ENCODE measurements around the gene ANKRD40CL.
A peak's percentile ranks its signal among the peaks of the same experiment; 100 is the strongest.
"Not testable (repeated sequence)": the region's sequence is repeated elsewhere in the genome, so short reads cannot be mapped to it uniquely, and the experiment has no call there.

ANKRD40CL gene

DNA sequence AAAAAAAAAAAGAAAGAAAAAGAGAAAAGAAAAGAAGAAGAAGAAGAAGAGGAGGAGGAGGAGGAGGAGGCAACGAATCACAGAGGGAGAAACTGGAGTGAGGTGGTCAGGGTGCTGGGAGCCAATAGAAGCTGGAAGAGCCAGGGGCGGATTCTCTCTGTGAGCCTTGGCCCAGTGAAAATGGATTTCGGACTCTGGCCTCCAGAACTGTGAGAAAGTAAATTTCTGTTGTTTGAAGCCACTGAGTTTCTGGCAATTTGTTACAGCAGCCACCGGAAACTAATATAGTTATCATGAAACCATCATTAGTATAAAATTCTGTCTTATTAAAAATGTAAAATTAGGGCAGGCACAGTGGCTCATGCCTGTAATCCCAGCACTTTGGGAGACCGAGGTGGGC lies 40.4 kb upstream of the ANKRD40CL start:
- no peak overlapping the region for H3K4me3 ChIP-seq (ENCODE audit: low read depth, low read length)
- TF ChIP-seq, protein P1, sequence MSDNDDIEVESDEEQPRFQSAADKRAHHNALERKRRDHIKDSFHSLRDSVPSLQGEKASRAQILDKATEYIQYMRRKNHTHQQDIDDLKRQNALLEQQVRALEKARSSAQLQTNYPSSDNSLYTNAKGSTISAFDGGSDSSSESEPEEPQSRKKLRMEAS (IDR thresholded peaks at IDR 0.05; ENCODE audit: low read depth, low read length) = no peak
- TF ChIP-seq POLR2A (IDR thresholded peaks at IDR 0.05; ENCODE audit: extremely low read depth, insufficient read length) (no peak), MYC (IDR thresholded peaks at IDR 0.05; ENCODE audit: low read depth, low read length) (no peak)
- TF ChIP-seq, protein P2, sequence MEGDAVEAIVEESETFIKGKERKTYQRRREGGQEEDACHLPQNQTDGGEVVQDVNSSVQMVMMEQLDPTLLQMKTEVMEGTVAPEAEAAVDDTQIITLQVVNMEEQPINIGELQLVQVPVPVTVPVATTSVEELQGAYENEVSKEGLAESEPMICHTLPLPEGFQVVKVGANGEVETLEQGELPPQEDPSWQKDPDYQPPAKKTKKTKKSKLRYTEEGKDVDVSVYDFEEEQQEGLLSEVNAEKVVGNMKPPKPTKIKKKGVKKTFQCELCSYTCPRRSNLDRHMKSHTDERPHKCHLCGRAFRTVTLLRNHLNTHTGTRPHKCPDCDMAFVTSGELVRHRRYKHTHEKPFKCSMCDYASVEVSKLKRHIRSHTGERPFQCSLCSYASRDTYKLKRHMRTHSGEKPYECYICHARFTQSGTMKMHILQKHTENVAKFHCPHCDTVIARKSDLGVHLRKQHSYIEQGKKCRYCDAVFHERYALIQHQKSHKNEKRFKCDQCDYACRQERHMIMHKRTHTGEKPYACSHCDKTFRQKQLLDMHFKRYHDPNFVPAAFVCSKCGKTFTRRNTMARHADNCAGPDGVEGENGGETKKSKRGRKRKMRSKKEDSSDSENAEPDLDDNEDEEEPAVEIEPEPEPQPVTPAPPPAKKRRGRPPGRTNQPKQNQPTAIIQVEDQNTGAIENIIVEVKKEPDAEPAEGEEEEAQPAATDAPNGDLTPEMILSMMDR (IDR thresholded peaks at IDR 0.05; ENCODE audit: low read depth, low read length) = no peak
- DNase-seq (ENCODE audit: low read depth) = no peak

DNA sequence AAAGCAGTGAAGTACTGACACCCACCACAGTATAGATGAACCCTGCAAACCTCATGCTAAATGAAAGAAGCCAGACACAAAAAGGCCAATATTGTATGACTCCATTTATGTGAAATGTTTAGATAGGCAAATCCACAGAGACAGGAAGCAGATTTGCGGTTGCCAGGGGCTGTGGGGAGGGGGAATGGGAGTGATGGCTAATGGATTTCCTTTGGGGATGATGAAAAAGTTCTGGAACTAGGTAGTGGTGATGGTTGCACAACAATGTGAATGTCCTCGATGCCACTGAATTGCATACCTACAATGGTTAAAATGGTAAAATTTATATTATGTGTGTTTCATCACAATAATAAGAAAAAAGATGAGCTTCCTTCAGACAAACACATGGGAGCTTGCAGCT lies 39.7 kb upstream of the ANKRD40CL start:
- DNase-seq (ENCODE audit: low read depth) = no peak
- H3K4me3 ChIP-seq (ENCODE audit: low read depth, low read length) = no peak overlapping the region
- TF ChIP-seq, protein P2 (IDR thresholded peaks at IDR 0.05; ENCODE audit: low read depth, low read length) = no peak
- no peak for TF ChIP-seq POLR2A (IDR thresholded peaks at IDR 0.05; ENCODE audit: extremely low read depth, insufficient read length)
- TF ChIP-seq, protein P1 (IDR thresholded peaks at IDR 0.05; ENCODE audit: low read depth, low read length) = no peak
- TF ChIP-seq MYC (IDR thresholded peaks at IDR 0.05; ENCODE audit: low read depth, low read length) = no peak

DNA sequence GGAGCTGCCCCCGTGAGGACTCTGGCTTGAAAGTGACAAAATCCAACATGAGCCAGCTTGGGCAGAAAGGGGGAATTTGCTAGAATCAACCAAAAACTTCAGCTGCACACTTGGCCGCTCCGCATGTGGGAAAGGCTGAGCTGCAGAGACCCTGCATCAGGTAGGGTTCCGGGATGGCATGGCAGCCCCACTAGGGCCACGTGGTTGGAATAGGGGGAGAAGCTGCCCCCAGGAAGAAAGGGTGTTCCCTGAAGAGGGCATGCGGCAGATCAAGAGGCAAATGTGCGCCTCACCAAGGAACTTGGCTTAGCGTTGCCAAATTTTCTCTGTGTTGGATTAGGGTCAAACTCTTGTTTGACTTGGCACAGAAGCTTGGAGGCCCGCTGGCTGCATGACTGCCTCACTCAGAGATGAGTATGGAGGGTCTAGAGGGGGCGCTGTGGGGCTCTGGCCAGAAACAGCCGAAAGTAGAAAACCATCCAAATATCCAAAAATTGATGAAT lies 38.9 kb upstream of the ANKRD40CL start:
- DNase-seq (ENCODE audit: low read depth) = no peak
- no peak overlapping the region for H3K4me3 ChIP-seq (ENCODE audit: low read depth, low read length)
- no peak for TF ChIP-seq POLR2A (IDR thresholded peaks at IDR 0.05; ENCODE audit: extremely low read depth, insufficient read length)
- TF ChIP-seq, protein P2 (IDR thresholded peaks at IDR 0.05; ENCODE audit: low read depth, low read length) = peak; percentile 34

DNA sequence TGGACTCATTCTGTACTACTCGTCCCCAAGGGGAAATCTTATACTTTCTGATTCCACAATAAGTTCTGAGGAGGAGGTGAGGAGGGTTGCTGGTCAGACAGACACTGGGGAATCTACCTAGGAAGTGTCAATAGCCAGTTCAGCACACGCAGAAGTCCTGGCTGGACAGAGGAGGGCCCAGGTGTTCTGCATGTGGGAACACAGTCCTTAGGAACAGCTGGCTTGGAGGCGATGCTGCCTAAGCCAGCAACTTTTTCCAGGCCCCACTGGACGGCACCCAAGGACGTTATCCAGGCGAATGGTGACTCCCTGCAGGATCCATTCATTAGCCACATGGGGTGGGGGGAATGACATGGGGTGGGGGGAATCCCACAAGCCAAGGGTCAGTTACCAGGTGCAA lies 38.2 kb upstream of the ANKRD40CL start:
- H3K4me3 ChIP-seq (ENCODE audit: low read depth, low read length) = no peak overlapping the region
- TF ChIP-seq, protein P1 (IDR thresholded peaks at IDR 0.05; ENCODE audit: low read depth, low read length) = no peak
- TF ChIP-seq POLR2A (IDR thresholded peaks at IDR 0.05; ENCODE audit: extremely low read depth, insufficient read length) (no peak), MYC (IDR thresholded peaks at IDR 0.05; ENCODE audit: low read depth, low read length) (no peak)
- TF ChIP-seq, protein P2 (IDR thresholded peaks at IDR 0.05; ENCODE audit: low read depth, low read length) = no peak
- no peak for DNase-seq (ENCODE audit: low read depth)

DNA sequence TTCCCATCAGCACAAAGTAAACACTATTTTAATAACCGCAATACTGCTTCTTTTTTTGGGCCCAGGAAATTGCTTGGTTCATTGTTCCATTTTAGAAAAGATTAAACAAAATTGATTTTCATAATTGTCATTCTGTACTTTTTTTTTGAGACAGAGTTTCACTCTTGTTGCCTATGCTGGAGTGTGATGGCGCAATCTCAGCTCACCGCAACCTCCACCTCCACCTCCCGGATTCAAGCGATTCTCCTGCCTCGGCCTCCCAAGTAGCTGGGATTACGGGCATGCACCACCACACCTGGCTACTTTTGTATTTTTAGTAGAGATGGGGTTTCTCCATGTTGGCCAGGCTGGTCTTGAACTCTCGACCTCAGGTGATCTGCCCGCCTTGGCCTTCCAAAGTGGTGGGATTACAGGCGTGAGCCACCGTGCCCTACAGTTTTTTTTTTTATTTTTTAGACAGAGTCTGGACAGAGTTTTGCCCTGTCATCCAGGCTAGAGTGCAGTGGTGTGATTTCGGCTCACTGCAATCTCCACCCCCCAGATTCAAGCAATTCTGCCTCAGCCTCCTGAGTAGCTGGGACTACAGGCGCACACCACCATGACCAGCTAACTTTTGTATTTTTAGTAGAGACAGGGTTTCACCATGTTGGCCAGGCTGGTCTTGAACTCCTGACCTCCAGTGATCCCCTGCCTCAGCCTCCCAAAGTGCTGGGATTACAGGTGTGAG lies 37.6 kb upstream of the ANKRD40CL start:
- H3K4me3 ChIP-seq (ENCODE audit: low read depth, low read length); DNase-seq (ENCODE audit: low read depth): not testable (repeated sequence)

DNA sequence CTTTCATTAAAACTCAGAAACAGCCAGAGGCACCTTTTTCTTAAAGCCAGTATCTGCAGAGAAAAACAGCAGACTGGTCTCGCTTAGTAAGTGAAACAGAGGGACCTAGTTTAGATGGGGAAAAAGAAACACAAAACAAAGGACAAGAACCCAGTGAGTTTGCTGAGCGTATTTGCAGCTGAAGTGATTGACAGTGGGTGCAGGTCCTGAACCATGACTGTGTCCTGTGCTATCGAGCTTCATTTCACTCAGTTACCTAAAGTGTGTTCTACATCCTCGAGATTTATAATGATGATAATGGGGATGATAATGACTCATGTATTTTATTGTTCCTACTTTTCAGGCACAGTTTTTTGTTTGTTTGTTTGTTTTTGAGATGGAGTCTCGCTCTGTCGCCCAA lies 36.4 kb upstream of the ANKRD40CL start:
- TF ChIP-seq MYC (IDR thresholded peaks at IDR 0.05; ENCODE audit: low read depth, low read length) (no peak), POLR2A (IDR thresholded peaks at IDR 0.05; ENCODE audit: extremely low read depth, insufficient read length) (no peak)
- TF ChIP-seq, protein P1 (IDR thresholded peaks at IDR 0.05; ENCODE audit: low read depth, low read length) = no peak
- TF ChIP-seq, protein P2 (IDR thresholded peaks at IDR 0.05; ENCODE audit: low read depth, low read length) = no peak
- DNase-seq (ENCODE audit: low read depth) = no peak
- H3K4me3 ChIP-seq (ENCODE audit: low read depth, low read length) = no peak overlapping the region
